K562 (cell line): ENCODE results near the gene ME3. TPM values are rescaled to one million over a fixed set of nuclear protein-coding genes. Genes with fewer than 3 reads are reported as not detected.

Experiments
- ATAC-seq: fragments of 200-7000 bp; cut with Tn5 transposase; 3 replicates; pipeline ENCODE4 v1.9.1; 2020; ENCODE audit warnings: moderate library complexity
- BruUV-seq: library from RNA; stranded (reverse); fragments of 400-500 nt; replicated peaks from 2 replicates; lab custom pipeline; 2021; lab: Mats Ljungman, UMichigan
- CTCF ChIA-PET: fragments of 300-600 bp; formaldehyde crosslinking; extraction: SDS; loops from one replicate; lab custom pipeline; 2021; ENCODE audit warnings: low intra/inter-chr PET ratio; lab: Yijun Ruan, JAX
- POLR2A ChIA-PET: fragments of 300-600, 350-650 bp; sonication (Branson Sonifier 250); formaldehyde crosslinking; extraction: SDS; loops from one replicate; lab custom pipeline; 2021; ENCODE audit warnings: antibody characterized with exemption, inconsistent platforms; lab: Yijun Ruan, JAX
- DNase-seq, 4 experiments: peaks; one replicate each; pipeline versions ENCODE4 v3.0.0 to v3.0.0-alpha.2; 2011 to 2018; ENCODE audit warnings: low spot score in 3 of 4, mixed read lengths in 3 of 4; ENCODE audit errors: extremely low read depth in 1 of 4
- FAIRE-seq: peaks from 2 replicates; lab custom pipeline; 2011; peaks lifted over from hg19 to GRCh38; lab: Jason Lieb, UNC
- H2AFZ ChIP-seq: 2 replicates; pipeline ENCODE4 v1.6.0; 2011; ENCODE audit warnings: low read depth, low read length, control low read depth, inconsistent platforms
- H3K27ac ChIP-seq: fragments of 200-600 bp; 3 replicates; pipeline ENCODE4 v1.8.0; 2011; ENCODE audit warnings: low read depth, mild to moderate bottlenecking, control low read depth, inconsistent platforms, low read length, moderate library complexity, mixed read lengths; ENCODE audit errors: extremely low read depth
- H3K27me3 ChIP-seq, 2 experiments: fragments of 300-600 bp in 1 of 2; 2 replicates in 1 of 2; 3 replicates in 1 of 2; pipeline versions ENCODE4 v1.6.0 to v1.8.0; 2011; ENCODE audit warnings: inconsistent platforms in 2 of 2, low read length in 2 of 2, mild to moderate bottlenecking in 1 of 2, mixed read lengths in 1 of 2, moderate library complexity in 1 of 2; ENCODE audit not compliant: control insufficient read depth in 2 of 2, insufficient read depth in 2 of 2
- H3K36me3 ChIP-seq: fragments of 300-600 bp; 3 replicates; pipeline ENCODE4 v1.8.0; 2011; ENCODE audit warnings: mild to moderate bottlenecking, low read length, inconsistent platforms; ENCODE audit not compliant: control insufficient read depth, insufficient read depth
- H3K4me1 ChIP-seq, 2 experiments: fragments of 200-600 bp in 1 of 2; replicated peaks in 1 of 2; 2 replicates in 1 of 2; 3 replicates in 1 of 2; pipeline versions ENCODE4 v1.5.1 to v1.8.0; 2011; ENCODE audit warnings: inconsistent platforms in 2 of 2, low read length in 2 of 2, mild to moderate bottlenecking in 1 of 2, mixed read lengths in 1 of 2, moderate library complexity in 1 of 2; ENCODE audit not compliant: control insufficient read depth in 2 of 2, insufficient read depth in 2 of 2
- H3K4me2 ChIP-seq: 2 replicates; pipeline ENCODE4 v1.6.1; 2011; ENCODE audit warnings: low read length, control low read depth, inconsistent platforms, mixed read lengths; ENCODE audit not compliant: insufficient read depth
- H3K4me3 ChIP-seq: fragments of 200-600 bp; sonication (generic), shearing (Covaris generic); 2 replicates; pipeline ENCODE4 v1.5.1; 2016; ENCODE audit warnings: control low read depth, inconsistent platforms
- H3K79me2 ChIP-seq: fragments of 200-600 bp; 3 replicates; pipeline ENCODE4 v1.8.0; 2011; ENCODE audit warnings: low read length, inconsistent platforms; ENCODE audit not compliant: control insufficient read depth, insufficient read depth
- H3K9ac ChIP-seq, 2 experiments: 2 replicates each; pipeline versions ENCODE4 v1.6.0 to v1.6.1; 2011; ENCODE audit warnings: low read depth in 2 of 2, low read length in 2 of 2, control low read depth in 1 of 2, inconsistent platforms in 1 of 2, mild to moderate bottlenecking in 1 of 2, mixed read lengths in 1 of 2; ENCODE audit not compliant: insufficient read depth in 1 of 2
- H3K9me1 ChIP-seq: one replicate; pipeline ENCODE4 v1.6.0; 2011; ENCODE audit warnings: inconsistent platforms, mild to moderate bottlenecking, low read length, moderate library complexity; ENCODE audit not compliant: control insufficient read depth, insufficient read depth
- H3K9me3 ChIP-seq: replicated peaks from 2 replicates; pipeline ENCODE4 v1.5.1; 2011; ENCODE audit warnings: low read depth, low read length, inconsistent platforms; ENCODE audit not compliant: control insufficient read depth, insufficient read depth
- H4K20me1 ChIP-seq: replicated peaks from 2 replicates; pipeline ENCODE4 v1.6.1; 2011; ENCODE audit warnings: low read length, inconsistent platforms, mixed read lengths; ENCODE audit not compliant: control insufficient read depth, insufficient read depth
- ASH1L ChIP-seq: fragments of 450-650 bp; IDR thresholded peaks from 2 replicates; pipeline ENCODE4 v1.6.1; 2018; ENCODE audit warnings: borderline replicate concordance, mild to moderate bottlenecking, low read depth; ENCODE audit not compliant: partially characterized antibody
- CEBPG ChIP-seq, 3 experiments: fragments of 200-800 bp in 1 of 3; sonication (Bioruptor generic) in 1 of 3; sonication (generic) in 1 of 3; formaldehyde crosslinking in 1 of 3; IDR thresholded peaks in 2 of 3; conservative IDR thresholded peaks in 1 of 3; 2 replicates each; pipeline versions ENCODE4 v1.6.1 to v1.8.0; 2016 to 2022; ENCODE audit warnings: missing compliant biosample characterization in 2 of 3, missing genetic modification characterization in 2 of 3, mild to moderate bottlenecking in 1 of 3, missing genetic modification reagents in 1 of 3
- FOXA3 ChIP-seq, 2 experiments: fragments of 450-650 bp in 1 of 2; sonication (generic) in 1 of 2; formaldehyde crosslinking; IDR thresholded peaks in 1 of 2; conservative IDR thresholded peaks in 1 of 2; 2 replicates each; pipeline versions ENCODE4 v1.4.0 to v1.8.0; 2020 to 2022; ENCODE audit warnings: mild to moderate bottlenecking in 2 of 2, missing genetic modification reagents in 1 of 2
- FOXK1 ChIP-seq: sonication (generic); formaldehyde crosslinking; IDR thresholded peaks from 2 replicates; pipeline ENCODE4 v1.8.0; 2022; ENCODE audit warnings: missing genetic modification reagents, mild to moderate bottlenecking, borderline replicate concordance
- HDAC8 ChIP-seq: fragments of 450-650 bp; IDR thresholded peaks from 2 replicates; pipeline ENCODE4 v1.6.1; 2016; ENCODE audit warnings: mild to moderate bottlenecking, missing genetic modification characterization, moderate library complexity, missing compliant biosample characterization
- HMBOX1 ChIP-seq: sonication (generic); IDR thresholded peaks from 2 replicates; pipeline ENCODE4 v1.6.1; 2016
- HMGXB4 ChIP-seq: sonication (generic); formaldehyde crosslinking; IDR thresholded peaks from 2 replicates; pipeline ENCODE4 v1.8.1; 2023; ENCODE audit warnings: mild to moderate bottlenecking, missing genetic modification reagents
- KAT8 ChIP-seq: fragments of 450-650 bp; IDR thresholded peaks from 2 replicates; pipeline ENCODE4 v1.6.1; 2016; ENCODE audit warnings: low read depth, mild to moderate bottlenecking
- MAFK ChIP-seq: IDR thresholded peaks from 2 replicates; pipeline ENCODE4 v1.6.1; 2011; ENCODE audit warnings: low read length, improper control_type of control experiment
- MCM7 ChIP-seq, 2 experiments: fragments of 450-650 bp; IDR thresholded peaks; 2 replicates each; pipeline ENCODE4 v1.6.1; 2016 to 2018
- POLR2G ChIP-seq: fragments of 200-400 bp; formaldehyde crosslinking; IDR thresholded peaks from 2 replicates; pipeline ENCODE4 v1.6.1; 2017; ENCODE audit warnings: low read depth, mild to moderate bottlenecking, antibody characterized with exemption, low read length, moderate library complexity
- RAD51 ChIP-seq: fragments of 450-650 bp; IDR thresholded peaks from 2 replicates; pipeline ENCODE4 v1.7.1; 2016; ENCODE audit warnings: low read depth, mild to moderate bottlenecking, borderline replicate concordance
- RFX1 ChIP-seq: fragments of 450-650 bp; IDR thresholded peaks from 2 replicates; pipeline ENCODE4 v1.6.1; 2016; ENCODE audit warnings: mild to moderate bottlenecking, moderate library complexity
- SAFB ChIP-seq: fragments of 200-400 bp; formaldehyde crosslinking; IDR thresholded peaks from 2 replicates; pipeline ENCODE4 v1.6.1; 2017; ENCODE audit warnings: low read depth, low read length, borderline replicate concordance
- SPI1 ChIP-seq: IDR thresholded peaks from 2 replicates; pipeline ENCODE4 v1.6.1; 2011; ENCODE audit warnings: low read depth, low read length, control low read depth, borderline replicate concordance
- ZC3H8 ChIP-seq: fragments of 450-650 bp; IDR thresholded peaks from 2 replicates; pipeline ENCODE4 v1.6.1; 2017
- ZNF217 ChIP-seq: sonication (generic); formaldehyde crosslinking; IDR thresholded peaks from 2 replicates; pipeline ENCODE4 v1.8.0; 2022; ENCODE audit warnings: mild to moderate bottlenecking, missing genetic modification reagents
- ZNF239 ChIP-seq: fragments of 250-450 bp; sonication (Bioruptor Pico); IDR thresholded peaks from 2 replicates; pipeline ENCODE4 v1.4.0; 2020; ENCODE audit warnings: mild to moderate bottlenecking
- ZNF384 ChIP-seq: IDR thresholded peaks from 2 replicates; pipeline ENCODE4 v1.6.1; 2012; ENCODE audit warnings: low read depth, low read length, improper control_type of control experiment
- ZNF445 ChIP-seq: fragments of 250-450 bp; sonication (Bioruptor Pico); IDR thresholded peaks from 2 replicates; pipeline ENCODE4 v1.4.0; 2020; ENCODE audit warnings: low read depth, mild to moderate bottlenecking, moderate library complexity
- WGBS: fragments of 100-300 bp; shearing (Covaris generic); methylation state at CpG from one replicate; pipeline ENCODE4 v1.1.6; 2016; ENCODE audit warnings: low coverage, mixed read lengths; ENCODE audit not compliant: insufficient coverage; ENCODE audit errors: missing lambda C conversion rate; 5-methylcytosine and 5-hydroxymethylcytosine counted together
- in situ Hi-C: fragments of 300-500 bp; cut with MboI; formaldehyde crosslinking; loops from 4 replicates; pipeline ENCODE4 v1.15.0; 2018; ENCODE audit warnings: inconsistent platforms, mixed read lengths
- intact Hi-C: fragments of 100-400 bp; cut with micrococcal nuclease; formaldehyde crosslinking; loops from 2 replicates; pipeline ENCODE4 v1.14.2; 2022
- polyA plus RNA-seq, 8 experiments: library from polyadenylated mRNA; depleted of rRNA in 4 of 8; stranded (reverse) in 5 of 8; unstranded in 3 of 8; fragments of >200 nt; fragmentation: Nextera tagmentation in 2 of 8; fragmentation: Illumina TruSeq in 1 of 8; extraction: Ambion mirVana in 2 of 8; extraction: Trizol in 1 of 8; gene quantifications; 2 replicates each; pipeline versions ENCODE4 v1.2.1 to v1.2.3, GENCODE V29; 2011 to 2014; ENCODE audit warnings: inconsistent platforms in 1 of 8, missing spikeins in 1 of 8
- total RNA-seq, 7 experiments: library from RNA; depleted of rRNA in 6 of 7; stranded (reverse); fragments of >200 nt in 6 of 7; fragmentation: Illumina TruSeq in 2 of 7; extraction: Trizol in 2 of 7; gene quantifications; 2 replicates each; pipeline versions ENCODE4 v1.2.1 to v1.2.3, GENCODE V29; 2011 to 2021; ENCODE audit warnings: low replicate concordance in 1 of 7

Gene ME3
- total and polyA plus RNA-seq, 9 of the 15 experiments (the other 6 are each of a cell fraction or from before 2014, with no cell fraction given): not detected

DNA sequence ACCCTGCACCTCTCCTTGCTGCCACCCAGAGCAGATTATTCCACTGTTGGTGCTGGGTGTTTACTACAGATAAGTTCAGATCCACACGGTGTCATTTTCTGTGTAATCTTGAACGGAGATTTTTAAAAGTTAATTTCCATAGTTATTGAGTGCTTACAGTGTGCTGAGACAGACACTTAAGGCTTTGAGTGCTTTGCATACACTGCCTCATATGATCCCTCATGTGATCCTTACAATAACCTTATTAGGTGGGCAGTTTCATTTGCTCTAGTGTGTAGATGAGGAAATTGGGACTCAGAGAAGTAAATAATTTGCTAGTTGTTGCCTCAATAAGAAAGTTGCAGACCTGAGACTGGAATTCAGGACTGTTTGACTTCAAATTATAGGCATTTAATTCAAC, 32.3 kb upstream of the ME3 start:
- no peak for DNase-seq
- no peak overlapping the region for H3K9ac ChIP-seq
- no peak for TF ChIP-seq HMGXB4 (CRISPR knock-in tag)
- TF ChIP-seq ASH1L: no peak
- TF ChIP-seq RAD51: no peak
- TF ChIP-seq CEBPG (CRISPR knock-in tag; IDR thresholded peaks at IDR 0.05): no peak
- no peak for TF ChIP-seq CEBPG (tag; conservative IDR thresholded peaks at IDR 0.05 in 1 of 2, IDR thresholded peaks at IDR 0.05 in 1 of 2)
- TF ChIP-seq HMBOX1: no peak
- TF ChIP-seq ZNF445 (CRISPR knock-in tag): no peak
- TF ChIP-seq ZC3H8: no peak
- TF ChIP-seq ZNF384: no peak
- no peak for TF ChIP-seq MAFK
- no peak for TF ChIP-seq POLR2G
- no peak for TF ChIP-seq ZNF217 (CRISPR knock-in tag)
- no peak for TF ChIP-seq FOXK1 (CRISPR knock-in tag)
- no peak for TF ChIP-seq MCM7 (IDR thresholded peaks at IDR 0.05)
- TF ChIP-seq HDAC8 (tag): no peak
- TF ChIP-seq ZNF239 (CRISPR knock-in tag): no peak
- no peak for TF ChIP-seq KAT8
- TF ChIP-seq RFX1: no peak
- no peak for TF ChIP-seq SAFB
- TF ChIP-seq FOXA3 (CRISPR knock-in tag; conservative IDR thresholded peaks at IDR 0.05 in 1 of 2, IDR thresholded peaks at IDR 0.05 in 1 of 2): no peak
- TF ChIP-seq SPI1: no peak
- TF ChIP-seq, all 486 proteins: peak for 0
- no peak overlapping the region for H2AFZ ChIP-seq
- ChIA-PET POLR2A (interaction anchor here (0.8 kb wide), 1 partner anchor 17 kb away, joined by 4 read pairs; no protein-coding TSS in a partner anchor), CTCF (no interaction called here)
- no TSS peak for BruUV-seq
- no peaks in the 10 kb centered on the region for H3K79me2 ChIP-seq
- 0% methylated on average over 2 of the region's 2 CpGs for WGBS
- no peaks in the 10 kb centered on the region for H3K9me3 ChIP-seq
- intact Hi-C loops: no loop called here
- no peak overlapping the region for H3K4me3 ChIP-seq
- in situ Hi-C loops: no loop called here
- H3K36me3 ChIP-seq: no peaks in the 10 kb centered on the region
- H4K20me1 ChIP-seq: no peaks in the 10 kb centered on the region
- no peaks in the 10 kb centered on the region for H3K9me1 ChIP-seq
- H3K27ac ChIP-seq: no peak overlapping the region
- ATAC-seq: no peak
- no peak for FAIRE-seq
- H3K4me2 ChIP-seq: no peak overlapping the region
- H3K27me3 ChIP-seq: no peaks in the 10 kb centered on the region
- peaks cover 0 to 7% of the 10 kb centered on the region in 2 experiments; a peak in 2 of 5 replicates for H3K4me1 ChIP-seq
